GM12878 (cell line): Measurements from ENCODE around the gene SSMEM1. TPM values are rescaled to one million over a fixed set of nuclear protein-coding genes. Genes with fewer than 3 reads are reported as not detected.
"Not testable (repeated sequence)": the region's sequence is repeated elsewhere in the genome, so short reads cannot be mapped to it uniquely, and the experiment has no call there.

ENCODE experiments used
- ATAC-seq: fragments of 200-7000 bp; cut with Tn5 transposase; 3 replicates; pipeline ENCODE4 v1.9.1; 2020; ENCODE audit warnings: mild to moderate bottlenecking, moderate library complexity
- BruUV-seq: library from RNA; stranded (reverse); fragments of 400-500 nt; replicated peaks from 2 replicates; lab custom pipeline; 2021; lab: Mats Ljungman, UMichigan
- CTCF ChIA-PET: fragments of 300-600 bp; sonication (Branson Sonifier 250); formaldehyde crosslinking; extraction: SDS; loops from one replicate; lab custom pipeline; 2021; ENCODE audit warnings: inconsistent platforms; lab: Yijun Ruan, JAX
- POLR2A ChIA-PET: fragments of 350-600 bp; formaldehyde crosslinking; extraction: SDS; loops from one replicate; lab custom pipeline; 2021; ENCODE audit warnings: inconsistent platforms; lab: Charles Lee
- RAD21 ChIA-PET: fragments of 300-600 bp; sonication (Branson Sonifier 250); formaldehyde crosslinking; loops from one replicate; lab custom pipeline; 2023; ENCODE audit warnings: antibody characterized with exemption; ENCODE audit not compliant: unreplicated experiment; lab: Charles Lee
- SMC1A ChIA-PET: fragments of 300-600 bp; sonication (Branson Sonifier 250); formaldehyde crosslinking; loops from one replicate; lab custom pipeline; 2023; ENCODE audit not compliant: unreplicated experiment, uncharacterized antibody; lab: Charles Lee
- DNase-seq: peaks from one replicate; pipeline ENCODE4 v3.0.0-alpha.2; 2011; ENCODE audit warnings: low read depth, low spot score
- FAIRE-seq: peaks from 3 replicates; lab custom pipeline; 2011; peaks lifted over from hg19 to GRCh38; lab: Jason Lieb, UNC
- H2AFZ ChIP-seq: 2 replicates; pipeline ENCODE4 v1.6.0; 2011; ENCODE audit warnings: low read depth, low read length, control low read depth; ENCODE audit not compliant: control insufficient read depth
- H3K27ac ChIP-seq: 2 replicates; pipeline ENCODE4 v1.5.1; 2011; ENCODE audit warnings: control low read depth; ENCODE audit not compliant: control insufficient read depth, insufficient read depth
- H3K27me3 ChIP-seq, 2 experiments: replicated peaks in 1 of 2; 2 replicates each; pipeline versions ENCODE4 v1.6.0 to v1.6.1; 2011; ENCODE audit warnings: low read length in 1 of 2; ENCODE audit not compliant: control insufficient read depth in 2 of 2, insufficient read depth in 2 of 2
- H3K36me3 ChIP-seq, 2 experiments: 2 replicates each; pipeline ENCODE4 v1.5.1; 2011; ENCODE audit warnings: low read length in 1 of 2; ENCODE audit not compliant: control insufficient read depth in 2 of 2, insufficient read depth in 2 of 2
- H3K4me1 ChIP-seq: 2 replicates; pipeline ENCODE4 v1.6.1; 2011; ENCODE audit warnings: mild to moderate bottlenecking, low read length, moderate library complexity, mixed read lengths; ENCODE audit not compliant: control insufficient read depth, insufficient read depth
- H3K4me2 ChIP-seq: 2 replicates; pipeline ENCODE4 v1.6.0; 2011; ENCODE audit warnings: control low read depth; ENCODE audit not compliant: control insufficient read depth, insufficient read depth
- H3K4me3 ChIP-seq: fragments of 200-600 bp; sonication (generic); 2 replicates; pipeline ENCODE4 v1.5.1; 2016
- H3K79me2 ChIP-seq: 2 replicates; pipeline ENCODE4 v1.6.0; 2011; ENCODE audit warnings: low read length; ENCODE audit not compliant: control insufficient read depth, insufficient read depth
- H3K9ac ChIP-seq: 2 replicates; pipeline ENCODE4 v1.8.0; 2011; ENCODE audit warnings: low read length, control low read depth, mixed read lengths; ENCODE audit not compliant: control insufficient read depth, insufficient read depth
- H3K9me3 ChIP-seq: replicated peaks from 3 replicates; pipeline ENCODE4 v1.5.1; 2011; ENCODE audit warnings: mild to moderate bottlenecking, low read length; ENCODE audit not compliant: control insufficient read depth, insufficient read depth
- H4K20me1 ChIP-seq: 2 replicates; pipeline ENCODE4 v1.6.0; 2011; ENCODE audit not compliant: control insufficient read depth, insufficient read depth
- ASH2L ChIP-seq: fragments of 300-600, 200-600 bp; sonication (generic); IDR thresholded peaks from 2 replicates; pipeline ENCODE4 v1.6.1; 2017; ENCODE audit warnings: low read depth, mild to moderate bottlenecking, borderline replicate concordance
- EGR1 ChIP-seq, 2 experiments: IDR thresholded peaks; 1 replicate in 1 of 2; 2 replicates in 1 of 2; pipeline ENCODE4 v1.6.1; 2011 to 2012; ENCODE audit warnings: low read depth in 2 of 2, low read length in 2 of 2, borderline replicate concordance in 1 of 2, mild to moderate bottlenecking in 1 of 2, moderate library complexity in 1 of 2
- GABPA ChIP-seq: IDR thresholded peaks from 2 replicates; pipeline ENCODE4 v1.6.1; 2014; ENCODE audit warnings: antibody characterized with exemption, low read depth, mild to moderate bottlenecking, inconsistent platforms
- HCFC1 ChIP-seq: fragments of 150-350 bp; IDR thresholded peaks from 2 replicates; pipeline ENCODE4 v1.6.1; 2014; ENCODE audit warnings: low read length
- MAX ChIP-seq: IDR thresholded peaks from 2 replicates; pipeline ENCODE4 v1.6.1; 2012; ENCODE audit warnings: low read depth, low read length, improper control_type of control experiment
- RCOR1 ChIP-seq: conservative IDR thresholded peaks from 2 replicates; pipeline ENCODE4 v1.6.1; 2012; ENCODE audit warnings: low read depth, low read length, improper control_type of control experiment
- RFX5 ChIP-seq: IDR thresholded peaks from 2 replicates; pipeline ENCODE4 v1.6.1; 2011; ENCODE audit warnings: low read depth, low read length, improper control_type of control experiment
- SP1 ChIP-seq: IDR thresholded peaks from one replicate; pipeline ENCODE4 v1.6.1; 2011; ENCODE audit warnings: low read depth, low read length
- ZNF274 ChIP-seq: IDR thresholded peaks from one replicate; pipeline ENCODE4 v1.8.0; 2011; ENCODE audit not compliant: insufficient read length, insufficient read depth
- WGBS: methylation state at CpG from one replicate; pipeline ENCODE4 v1.1.6; 2016; ENCODE audit warnings: low lambda C conversion rate; ENCODE audit not compliant: insufficient replicate concordance, insufficient coverage; ENCODE audit errors: missing lambda C conversion rate; 5-methylcytosine and 5-hydroxymethylcytosine counted together
- in situ Hi-C: fragments of 300-500 bp; cut with MboI; formaldehyde crosslinking; loops from 9 replicates; pipeline ENCODE4 v1.14.3; 2018; ENCODE audit warnings: mixed read lengths
- intact Hi-C: fragments of 100-400 bp; cut with micrococcal nuclease; formaldehyde crosslinking; loops from one replicate; pipeline ENCODE4 v1.14.2; 2022; ENCODE audit not compliant: unreplicated experiment
- polyA plus RNA-seq, 11 experiments: library from polyadenylated mRNA; depleted of rRNA in 4 of 11; unstranded in 6 of 11; stranded (reverse) in 5 of 11; fragments of >200 nt; fragmentation: Nextera tagmentation in 4 of 11; fragmentation: Illumina TruSeq in 1 of 11; extraction: Ambion mirVana in 4 of 11; extraction: Trizol in 1 of 11; gene quantifications; 1 replicate in 1 of 11; 2 replicates in 10 of 11; pipeline versions ENCODE4 v1.2.1 to v1.2.3, GENCODE V29; 2011 to 2016; ENCODE audit warnings: inconsistent platforms in 2 of 11, missing spikeins in 2 of 11, low read depth in 1 of 11
- total RNA-seq, 4 experiments: library from RNA; depleted of rRNA in 3 of 4; stranded (reverse); fragments of >200 nt in 3 of 4; fragmentation: Illumina TruSeq in 1 of 4; extraction: Trizol in 1 of 4; gene quantifications; 2 replicates each; pipeline versions ENCODE4 v1.2.1 to v1.2.3, GENCODE V29; 2013 to 2021

Gene SSMEM1
- total and polyA plus RNA-seq, 10 of the 15 experiments (the other 5 are each of a cell fraction or from before 2014, with no cell fraction given) = not detected

GRCh38 chr7:130229981-130230380 is 22.3 kb downstream of the SSMEM1 start:
- H3K9me3 ChIP-seq, H3K4me2 ChIP-seq, H2AFZ ChIP-seq, POLR2A ChIA-PET, BruUV-seq, H3K4me1 ChIP-seq, CTCF ChIA-PET, H3K27ac ChIP-seq, H3K27me3 ChIP-seq, H4K20me1 ChIP-seq, DNase-seq, intact Hi-C loops, FAIRE-seq, H3K4me3 ChIP-seq, in situ Hi-C loops, H3K36me3 ChIP-seq, ATAC-seq, H3K79me2 ChIP-seq, H3K9ac ChIP-seq: not testable (repeated sequence)
- ChIA-PET SMC1A (interaction anchor here (1.3 to 1.6 kb wide), 2 partner anchors 25 to 528 kb away, joined by 3 read pairs; partner anchors contain the start of gene TMEM209), RAD21 (interaction anchor here (0.6 kb wide), 1 partner anchor 203 kb away, joined by 3 read pairs; no protein-coding TSS in a partner anchor)
- 83% methylated on average over 19 of the region's 28 CpGs for WGBS

- ATAC-seq = no peak
- H3K27me3 ChIP-seq = no peaks in the 10 kb centered on the region
- ChIA-PET RAD21 (interaction anchor here (0.6 kb wide), 1 partner anchor 116 kb away, joined by 3 read pairs; no protein-coding TSS in a partner anchor), CTCF (no interaction called here), POLR2A (no interaction called here), SMC1A (no interaction called here)
- intact Hi-C loops = no loop called here
- no peaks in the 10 kb centered on the region for H3K4me1 ChIP-seq
- H3K9me3 ChIP-seq = no peaks in the 10 kb centered on the region
- no peaks in the 10 kb centered on the region for H4K20me1 ChIP-seq
- no peak overlapping the region for H3K4me3 ChIP-seq
- H3K27ac ChIP-seq = no peak overlapping the region
- no peak for DNase-seq
- H3K79me2 ChIP-seq = no peaks in the 10 kb centered on the region
- TF ChIP-seq ZNF274 (no peak), HCFC1 (no peak), RCOR1 (no peak), ASH2L (no peak), MAX (no peak), EGR1 (IDR thresholded peaks at IDR 0.05; ENCODE audit: borderline replicate concordance in 1 of 2, low read depth in 2 of 2, low read length in 2 of 2) (no peak), SP1 (no peak), GABPA (no peak), RFX5 (no peak)
- no peak overlapping the region for H2AFZ ChIP-seq
- no peak overlapping the region for H3K4me2 ChIP-seq
- in situ Hi-C loops = no loop called here
- WGBS = 40% methylated on average over 6 of the region's 6 CpGs
- no peak for FAIRE-seq
- no peak overlapping the region for H3K9ac ChIP-seq
- H3K36me3 ChIP-seq = no peaks in the 10 kb centered on the region
- no TSS peak for BruUV-seq
These were observed 24.1 kb downstream of the SSMEM1 start for GRCh38 chr7:130231792-130232191.
